IMR-90 (cell line): ENCODE measurements around the gene SPATA32. TPM values are rescaled to one million over a fixed set of nuclear protein-coding genes. Genes with fewer than 3 reads are reported as not detected.

Experiments
- ATAC-seq: fragments of 200-7000 bp; cut with Tn5 transposase; 2 replicates; pipeline ENCODE4 v1.9.1; 2020; ENCODE audit warnings: low read depth, mild to moderate bottlenecking, moderate library complexity
- Bru-seq: library from RNA; stranded (reverse); fragments of 400-500 nt; gene quantifications from one replicate; lab custom pipeline; 2021; lab: Mats Ljungman, UMichigan
- BruChase-seq, 2 experiments: library from RNA; stranded (reverse); fragments of 400-500 nt; gene quantifications; one replicate each; lab custom pipeline; 2021; lab: Mats Ljungman, UMichigan
- BruUV-seq: library from RNA; stranded (reverse); fragments of 400-500 nt; replicated peaks from 2 replicates; lab custom pipeline; 2021; lab: Mats Ljungman, UMichigan
- CTCF ChIA-PET: fragments of 300-600 bp; formaldehyde crosslinking; extraction: SDS; loops from one replicate; lab custom pipeline; 2021; ENCODE audit warnings: antibody characterized with exemption; lab: Yijun Ruan, JAX
- POLR2A ChIA-PET: fragments of 300-600 bp; sonication (Branson Sonifier 250); formaldehyde crosslinking; loops from one replicate; lab custom pipeline; 2022; ENCODE audit warnings: antibody characterized with exemption; ENCODE audit not compliant: unreplicated experiment; lab: Charles Lee
- DNase-seq: peaks from one replicate; pipeline ENCODE4 v3.0.0; 2013
- H2AFZ ChIP-seq: replicated peaks from 2 replicates; pipeline ENCODE3; 2013; ENCODE audit warnings: low read length, mild to moderate bottlenecking; ENCODE audit not compliant: poor library complexity
- H2AK5ac ChIP-seq: 2 replicates; pipeline ENCODE4 v1.6.1; 2013; ENCODE audit warnings: low read depth, low read length, inconsistent platforms
- H2AK9ac ChIP-seq: replicated peaks from 2 replicates; pipeline ENCODE3; 2013; ENCODE audit warnings: mild to moderate bottlenecking, low read depth, low read length, moderate library complexity; ENCODE audit not compliant: poor library complexity
- H2BK120ac ChIP-seq: 2 replicates; pipeline ENCODE4 v1.6.1; 2013; ENCODE audit warnings: low read depth, low read length, inconsistent platforms
- H2BK15ac ChIP-seq: 3 replicates; pipeline ENCODE4 v1.6.1; 2013; ENCODE audit warnings: low read depth, low read length, inconsistent platforms
- H2BK20ac ChIP-seq: 2 replicates; pipeline ENCODE4 v1.6.1; 2013; ENCODE audit warnings: low read depth, mild to moderate bottlenecking, inconsistent platforms, low read length, moderate library complexity
- H2BK5ac ChIP-seq: 2 replicates; pipeline ENCODE4 v1.6.1; 2013; ENCODE audit warnings: mild to moderate bottlenecking, low read depth, low read length, inconsistent platforms; ENCODE audit not compliant: poor library complexity, severe bottlenecking
- H3K14ac ChIP-seq: replicated peaks from 2 replicates; pipeline ENCODE4 v1.6.1; 2013; ENCODE audit warnings: low read depth, low read length, inconsistent platforms
- H3K18ac ChIP-seq: 2 replicates; pipeline ENCODE4 v1.6.1; 2013; ENCODE audit warnings: low read depth, low read length, control low read depth
- H3K23ac ChIP-seq: 2 replicates; pipeline ENCODE4 v1.6.1; 2013; ENCODE audit warnings: low read depth, low read length, inconsistent platforms
- H3K27ac ChIP-seq: 2 replicates; pipeline ENCODE4 v1.5.1; 2013; ENCODE audit warnings: mild to moderate bottlenecking, control low read depth, low read length; ENCODE audit not compliant: insufficient read depth
- H3K27me3 ChIP-seq: 2 replicates; pipeline ENCODE4 v1.6.1; 2013; ENCODE audit warnings: low read length; ENCODE audit not compliant: control insufficient read depth, insufficient read depth
- H3K36me3 ChIP-seq: 2 replicates; pipeline ENCODE4 v1.6.1; 2013; ENCODE audit warnings: low read length, mixed read lengths; ENCODE audit not compliant: control insufficient read depth, insufficient read depth
- H3K4ac ChIP-seq: 2 replicates; pipeline ENCODE4 v1.6.1; 2013; ENCODE audit warnings: low read depth, low read length, inconsistent platforms
- H3K4me1 ChIP-seq: 2 replicates; pipeline ENCODE4 v1.6.1; 2013; ENCODE audit warnings: low read length, mixed read lengths; ENCODE audit not compliant: control insufficient read depth, insufficient read depth
- H3K4me2 ChIP-seq: 2 replicates; pipeline ENCODE4 v1.6.1; 2013; ENCODE audit warnings: low read depth, mild to moderate bottlenecking, control low read depth, low read length, moderate library complexity
- H3K4me3 ChIP-seq: 2 replicates; pipeline ENCODE4 v1.5.1; 2013; ENCODE audit warnings: low read depth, mild to moderate bottlenecking, control low read depth, low read length, moderate library complexity; ENCODE audit not compliant: insufficient read depth
- H3K56ac ChIP-seq: 2 replicates; pipeline ENCODE4 v1.6.1; 2013; ENCODE audit warnings: low read length, inconsistent platforms; ENCODE audit not compliant: insufficient read depth; ENCODE audit errors: extremely low read depth
- H3K79me1 ChIP-seq, 2 experiments: 2 replicates each; pipeline ENCODE4 v1.6.1; 2013; ENCODE audit warnings: low read length in 2 of 2, inconsistent platforms in 1 of 2, low read depth in 1 of 2
- H3K9ac ChIP-seq: 2 replicates; pipeline ENCODE4 v1.6.1; 2013; ENCODE audit warnings: low read depth, low read length, control low read depth
- H3K9me1 ChIP-seq: 2 replicates; pipeline ENCODE4 v1.6.1; 2013; ENCODE audit warnings: low read length, inconsistent platforms; ENCODE audit not compliant: insufficient read depth
- H3K9me3 ChIP-seq: 2 replicates; pipeline ENCODE4 v1.6.1; 2013; ENCODE audit warnings: low read length; ENCODE audit not compliant: control insufficient read depth, insufficient read depth
- H4K20me1 ChIP-seq: 2 replicates; pipeline ENCODE4 v1.6.1; 2013; ENCODE audit warnings: low read length, inconsistent platforms; ENCODE audit not compliant: insufficient read depth
- H4K5ac ChIP-seq: 2 replicates; pipeline ENCODE4 v1.6.1; 2013; ENCODE audit warnings: mild to moderate bottlenecking, low read depth, low read length, control low read depth
- H4K8ac ChIP-seq, 2 experiments: 2 replicates each; pipeline ENCODE4 v1.6.1; 2013; ENCODE audit warnings: low read depth in 2 of 2, low read length in 2 of 2, control low read depth in 1 of 2, inconsistent platforms in 1 of 2
- H4K91ac ChIP-seq: 2 replicates; pipeline ENCODE4 v1.6.1; 2013; ENCODE audit warnings: low read depth, low read length, inconsistent platforms; ENCODE audit not compliant: insufficient read depth
- MAFK ChIP-seq: IDR thresholded peaks from 2 replicates; pipeline ENCODE4 v1.6.1; 2012; ENCODE audit warnings: low read depth, low read length, improper control_type of control experiment
- MAZ ChIP-seq: IDR thresholded peaks from 2 replicates; pipeline ENCODE4 v1.6.1; 2012; ENCODE audit warnings: low read depth, mild to moderate bottlenecking, low read length, improper control_type of control experiment, moderate library complexity, borderline replicate concordance
- MXI1 ChIP-seq: IDR thresholded peaks from 2 replicates; pipeline ENCODE4 v1.6.1; 2012; ENCODE audit warnings: low read depth, mild to moderate bottlenecking, low read length, moderate library complexity, borderline replicate concordance
- WGBS, 2 experiments: methylation state at CpG; one replicate each; pipeline versions ENCODE4 v1.1.5 to v1.1.7; 2013; ENCODE audit warnings: missing lambda C conversion rate in 2 of 2; ENCODE audit not compliant: insufficient read length in 1 of 2; ENCODE audit errors: extremely low coverage in 2 of 2; 5-methylcytosine and 5-hydroxymethylcytosine counted together
- dilution Hi-C: fragments of 300-500 bp; cut with HindIII; formaldehyde crosslinking; loops from one replicate; pipeline ENCODE4 v1.14.3; 2018; ENCODE audit warnings: low sequenced_read_pairs; ENCODE audit not compliant: unreplicated experiment
- in situ Hi-C: fragments of 300-500 bp; cut with MboI; formaldehyde crosslinking; loops from 3 replicates; pipeline ENCODE4 v1.14.3; 2019; ENCODE audit warnings: low sequenced_read_pairs, inconsistent platforms, mixed read lengths
- intact Hi-C: fragments of 100-400 bp; cut with micrococcal nuclease; formaldehyde crosslinking; loops from 2 replicates; pipeline ENCODE4 v1.10.0; 2022
- long read RNA-seq: library from polyadenylated mRNA; unstranded; transcript quantifications from one replicate; pipeline ENCODE4 v2.0.0, GENCODE V29; 2021; ENCODE audit not compliant: unreplicated experiment
- polyA plus RNA-seq, 3 experiments: library from polyadenylated mRNA; depleted of rRNA; stranded (reverse); fragments of >200 nt; gene quantifications; 2 replicates each; pipeline ENCODE4 v1.2.3, GENCODE V29; 2012; ENCODE audit warnings: low replicate concordance in 1 of 3
- total RNA-seq: library from RNA; depleted of rRNA; stranded (reverse); fragments of >200 nt; gene quantifications from 2 replicates; pipeline ENCODE4 v1.2.3, GENCODE V29; 2012; rRNA removed
- TF ChIP-seq, protein P1 (sequence below): fragments of 150-350 bp; IDR thresholded peaks from 2 replicates; pipeline ENCODE4 v1.6.1; 2016; ENCODE audit warnings: low read depth, mild to moderate bottlenecking, low read length, moderate library complexity, borderline replicate concordance

Gene SPATA32
- total RNA-seq (under 0.01 and 0.18 TPM in 2 replicates), polyA plus RNA-seq (2012; rRNA removed) (not detected in 2 replicates), Bru-seq, nascent RNA (percentile 42 among the genes with signal in this experiment), BruChase-seq, experiment 1, labeled RNA remaining after a 6-hour chase (percentile 36 among the genes with signal in this experiment), BruChase-seq, experiment 2, labeled RNA remaining after a 2-hour chase (percentile 41 among the genes with signal in this experiment)
- not detected in 2 replicates for polyA plus RNA-seq (2012; cell fraction: cytosol; rRNA removed)
- polyA plus RNA-seq (2012; cell fraction: nucleus; rRNA removed; ENCODE audit: low replicate concordance) = 0.09 TPM in 1 of 2 replicates, not detected in the other
- long read RNA-seq = 0 reads

GRCh38 chr17:45261577-45262515 is at the start of gene SPATA32:
Gene SPATA32, minus strand, starts transcription at chr17:45262094. Its CDS starts 78 bp downstream, at chr17:45262016.
- Histone ChIP-seq H2AK9ac (peak within 1 kb of the TSS; percentile 79), H3K56ac (no peak within 1 kb of the TSS), H3K9me1 (peaks cover 3% of the 10 kb centered on the region; the same call in 1 of the 2 replicates), H4K5ac (peak within 1 kb of the TSS; percentile 40), H3K9ac (peak within 1 kb of the TSS; percentile 19; the same call in 1 of the 2 replicates), H3K79me1 (no peaks in the 10 kb centered on the region; a peak in 1 of 4 replicates), H2BK15ac (no peak within 1 kb of the TSS), H3K9me3 (no peaks in the 10 kb centered on the region), H4K91ac (no peak within 1 kb of the TSS), H3K23ac (peak within 1 kb of the TSS; percentile 80), H4K8ac (peak within 1 kb of the TSS in 1 of 2 experiments; percentile 35; a peak in 1 of 4 replicates), H2AFZ (peak within 1 kb of the TSS; percentile 85), H3K4me2 (peak within 1 kb of the TSS; percentile 77), H2AK5ac (peak within 1 kb of the TSS; percentile 24), H3K14ac (0 out of 2 replicates have a peak within 1 kb of the TSS, but pooled peaks have one; percentile 35), H3K18ac (no peak within 1 kb of the TSS), H3K4me3 (peak within 1 kb of the TSS; percentile 51), H3K36me3 (peaks cover 29% of the 10 kb centered on the region), H2BK5ac (no peak within 1 kb of the TSS), H3K4me1 (peaks cover 27% of the 10 kb centered on the region), H2BK120ac (no peak within 1 kb of the TSS), H3K27ac (no peak within 1 kb of the TSS; the same call in 1 of the 2 replicates), H2BK20ac (no peak within 1 kb of the TSS), H4K20me1 (peaks cover 12% of the 10 kb centered on the region), H3K4ac (peak within 1 kb of the TSS; percentile 30; the same call in 1 of the 2 replicates), H3K27me3 (no peaks in the 10 kb centered on the region)
- POLR2A ChIA-PET = no interaction called here
- 21% methylated on average over 18 of the region's 68 CpGs; no CpG with 5 or more reads in 1 of the 2 experiments for WGBS, 2 experiments
- intact Hi-C loops (no loop called here), dilution Hi-C loops (no loop called here), in situ Hi-C loops (no loop called here)
- DNase-seq (peak; percentile 29), ATAC-seq (peak; percentile 9)
- CTCF ChIA-PET = interaction anchor here (0.6 kb wide), 1 partner anchor 121 kb away, joined by 5 read pairs; no protein-coding TSS in a partner anchor
- no peak for TF ChIP-seq MXI1
- no peak for TF ChIP-seq MAFK
- TF ChIP-seq, protein P1, sequence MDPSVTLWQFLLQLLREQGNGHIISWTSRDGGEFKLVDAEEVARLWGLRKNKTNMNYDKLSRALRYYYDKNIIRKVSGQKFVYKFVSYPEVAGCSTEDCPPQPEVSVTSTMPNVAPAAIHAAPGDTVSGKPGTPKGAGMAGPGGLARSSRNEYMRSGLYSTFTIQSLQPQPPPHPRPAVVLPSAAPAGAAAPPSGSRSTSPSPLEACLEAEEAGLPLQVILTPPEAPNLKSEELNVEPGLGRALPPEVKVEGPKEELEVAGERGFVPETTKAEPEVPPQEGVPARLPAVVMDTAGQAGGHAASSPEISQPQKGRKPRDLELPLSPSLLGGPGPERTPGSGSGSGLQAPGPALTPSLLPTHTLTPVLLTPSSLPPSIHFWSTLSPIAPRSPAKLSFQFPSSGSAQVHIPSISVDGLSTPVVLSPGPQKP = no peak
- no peak for TF ChIP-seq MAZ
- no TSS peak for BruUV-seq
